PC-3 (cell line): ENCODE measurements around the gene MYO18A. TPM values are rescaled to one million over a fixed set of nuclear protein-coding genes. Genes with fewer than 3 reads are reported as not detected.

ENCODE experiments used
- ATAC-seq: fragments of 200-7000 bp; cut with Tn5 transposase; 2 replicates; pipeline ENCODE4 v1.9.1; 2020; ENCODE audit warnings: mild to moderate bottlenecking, moderate library complexity
- BruUV-seq: library from RNA; stranded (reverse); fragments of 400-500 nt; replicated peaks from 2 replicates; lab custom pipeline; 2021; lab: Mats Ljungman, UMichigan
- CTCF ChIA-PET: fragments of 300-600 bp; sonication (Branson Sonifier 250); formaldehyde crosslinking; loops from one replicate; lab custom pipeline; 2022; ENCODE audit warnings: antibody characterized with exemption; lab: Charles Lee
- POLR2A ChIA-PET: fragments of 300-600 bp; sonication (Branson Sonifier 250); formaldehyde crosslinking; loops from one replicate; lab custom pipeline; 2022; ENCODE audit warnings: antibody characterized with exemption; ENCODE audit not compliant: unreplicated experiment; lab: Charles Lee
- DNase-seq: peaks from one replicate; pipeline ENCODE4 v3.0.0-alpha.2; 2015
- H2AFZ ChIP-seq: fragments of 300-600 bp; sonication (generic); 2 replicates; pipeline ENCODE4 v1.6.0; 2016; ENCODE audit warnings: antibody characterized with exemption, low read length
- H3F3A ChIP-seq: fragments of 300-600 bp; sonication (generic); one replicate; pipeline ENCODE4 v1.6.0; 2017; ENCODE audit warnings: antibody characterized with exemption, low read length, control low read depth, mild to moderate bottlenecking; ENCODE audit not compliant: unreplicated experiment
- H3K27ac ChIP-seq: fragments of 300-600 bp; sonication (generic); 2 replicates; pipeline ENCODE4 v1.5.1; 2016; ENCODE audit warnings: mild to moderate bottlenecking, low read length
- H3K27me3 ChIP-seq: fragments of 300-600 bp; sonication (generic); 2 replicates; pipeline ENCODE4 v1.6.1; 2016; ENCODE audit warnings: low read length, mixed read lengths
- H3K36me3 ChIP-seq: fragments of 300-600 bp; sonication (generic); 2 replicates; pipeline ENCODE4 v1.6.1; 2016; ENCODE audit warnings: low read depth, mixed run types, low read length, mixed read lengths
- H3K4me1 ChIP-seq: fragments of 300-600 bp; sonication (generic); 2 replicates; pipeline ENCODE4 v1.5.1; 2016; ENCODE audit warnings: low read length; ENCODE audit not compliant: insufficient read depth
- H3K4me2 ChIP-seq: fragments of 300-600 bp; sonication (generic); 2 replicates; pipeline ENCODE4 v1.6.0; 2016; ENCODE audit warnings: low read length
- H3K4me3 ChIP-seq: fragments of 300-600 bp; sonication (generic); 2 replicates; pipeline ENCODE4 v1.5.1; 2016; ENCODE audit warnings: mild to moderate bottlenecking, low read length, mixed read lengths
- H3K79me2 ChIP-seq: fragments of 300-600 bp; sonication (generic); 2 replicates; pipeline ENCODE4 v1.6.1; 2017; ENCODE audit warnings: low read length, mixed read lengths
- H3K9ac ChIP-seq: fragments of 300-600 bp; sonication (generic); 2 replicates; pipeline ENCODE4 v1.6.0; 2016; ENCODE audit warnings: mild to moderate bottlenecking, low read length
- H3K9me2 ChIP-seq: fragments of 300-600 bp; sonication (generic); replicated peaks from 2 replicates; pipeline ENCODE4 v1.6.1; 2016; ENCODE audit warnings: mixed run types, low read length, mixed read lengths
- H3K9me3 ChIP-seq: fragments of 300-600 bp; sonication (generic); 2 replicates; pipeline ENCODE4 v1.6.1; 2016; ENCODE audit warnings: low read length, mixed read lengths
- H4K20me1 ChIP-seq: fragments of 300-600 bp; sonication (generic); 2 replicates; pipeline ENCODE4 v1.6.1; 2016; ENCODE audit warnings: low read length, mixed read lengths
- CTCF ChIP-seq: fragments of 300-600 bp; sonication (generic); conservative IDR thresholded peaks from 2 replicates; pipeline ENCODE4 v1.5.1; 2017; ENCODE audit warnings: antibody characterized with exemption, low read depth, mild to moderate bottlenecking, low read length
- EZH2 ChIP-seq: fragments of 300-600 bp; sonication (generic); IDR thresholded peaks from one replicate; pipeline ENCODE4 v1.6.1; 2017; ENCODE audit warnings: antibody characterized with exemption, mild to moderate bottlenecking, low read length; ENCODE audit not compliant: unreplicated experiment
- EZH2phosphoT487 ChIP-seq: fragments of 300-600 bp; sonication (generic); IDR thresholded peaks from 2 replicates; pipeline ENCODE4 v1.6.1; 2018; ENCODE audit warnings: mild to moderate bottlenecking, antibody characterized with exemption, low read length, borderline replicate concordance
- intact Hi-C: fragments of 100-400 bp; cut with micrococcal nuclease; formaldehyde crosslinking; loops from 2 replicates; pipeline ENCODE4 v1.9.0; 2023
- total RNA-seq: library from RNA; depleted of rRNA; stranded (reverse); fragments of >200 nt; gene quantifications from 2 replicates; pipeline ENCODE4 v1.2.3, GENCODE V29; 2014

MYO18A gene
- total RNA-seq, 1 experiment from 2014 or later: 28.0 TPM

GRCh38 chr17:29168079-29168758, 12.0 kb downstream of the MYO18A start:
- H3K4me2 ChIP-seq: no peak overlapping the region
- no peaks in the 10 kb centered on the region for H3K27me3 ChIP-seq
- H3K36me3 ChIP-seq: no peaks in the 10 kb centered on the region; the same call in 1 of the 2 replicates
- no peaks in the 10 kb centered on the region for H3F3A ChIP-seq
- no peak overlapping the region for H2AFZ ChIP-seq
- ChIA-PET CTCF (no interaction called here), POLR2A (no interaction called here)
- intact Hi-C loops: no loop called here
- no peak for TF ChIP-seq EZH2
- TF ChIP-seq EZH2phosphoT487: no peak
- TF ChIP-seq CTCF: no peak
- H3K9me2 ChIP-seq: no peaks in the 10 kb centered on the region
- no TSS peak for BruUV-seq
- H3K4me1 ChIP-seq: no peaks in the 10 kb centered on the region
- no peak for DNase-seq
- H3K9me3 ChIP-seq: no peaks in the 10 kb centered on the region
- no peaks in the 10 kb centered on the region for H3K79me2 ChIP-seq
- no peak overlapping the region for H3K9ac ChIP-seq
- no peak for ATAC-seq
- no peak overlapping the region for H3K27ac ChIP-seq
- H3K4me3 ChIP-seq: no peak overlapping the region
- H4K20me1 ChIP-seq: no peaks in the 10 kb centered on the region

- ChIA-PET POLR2A (no interaction called here), CTCF (no interaction called here)
- H3K9ac ChIP-seq: no peak overlapping the region
- no peak overlapping the region for H2AFZ ChIP-seq
- ATAC-seq (peak; percentile 24; the same call in 1 of the 2 replicates), DNase-seq (peak; percentile 14)
- no peak overlapping the region for H3K4me3 ChIP-seq
- intact Hi-C loops: no loop called here
- TF ChIP-seq EZH2phosphoT487: no peak
- no peak for TF ChIP-seq CTCF
- no peak for TF ChIP-seq EZH2
- no TSS peak for BruUV-seq
- H3K79me2 ChIP-seq: no peaks in the 10 kb centered on the region
- H3K27me3 ChIP-seq: no peaks in the 10 kb centered on the region
- H3K4me2 ChIP-seq: no peak overlapping the region
- H3K36me3 ChIP-seq: no peaks in the 10 kb centered on the region; the same call in 1 of the 2 replicates
- no peak overlapping the region for H3K27ac ChIP-seq
- no peaks in the 10 kb centered on the region for H4K20me1 ChIP-seq
- H3K9me2 ChIP-seq: no peaks in the 10 kb centered on the region
- no peaks in the 10 kb centered on the region for H3K9me3 ChIP-seq
- no peaks in the 10 kb centered on the region for H3F3A ChIP-seq
- no peaks in the 10 kb centered on the region for H3K4me1 ChIP-seq
These were observed 12.7 kb downstream of the MYO18A start for GRCh38 chr17:29167393-29168078.

GRCh38 chr17:29166507-29166887, 13.7 kb downstream of the MYO18A start:
- no peaks in the 10 kb centered on the region for H3K9me2 ChIP-seq
- TF ChIP-seq EZH2phosphoT487 (no peak), CTCF (no peak), EZH2 (no peak)
- intact Hi-C loops: no loop called here
- no peak overlapping the region for H3K27ac ChIP-seq
- no peaks in the 10 kb centered on the region; the same call in 1 of the 2 replicates for H3K36me3 ChIP-seq
- H3K79me2 ChIP-seq: no peaks in the 10 kb centered on the region
- no peak overlapping the region for H3K4me2 ChIP-seq
- no peak overlapping the region for H2AFZ ChIP-seq
- ChIA-PET POLR2A (interaction anchor here (0.6 kb wide), 1 partner anchor 28 kb away, joined by 3 read pairs; no protein-coding TSS in a partner anchor), CTCF (no interaction called here)
- no peaks in the 10 kb centered on the region for H3F3A ChIP-seq
- BruUV-seq: TSS peak; percentile 35
- H3K9ac ChIP-seq: no peak overlapping the region
- DNase-seq (no peak), ATAC-seq (no peak)
- H3K27me3 ChIP-seq: no peaks in the 10 kb centered on the region
- no peaks in the 10 kb centered on the region for H3K9me3 ChIP-seq
- H4K20me1 ChIP-seq: no peaks in the 10 kb centered on the region
- no peaks in the 10 kb centered on the region for H3K4me1 ChIP-seq
- H3K4me3 ChIP-seq: no peak overlapping the region
